Suppressor macrophage (primary cell): Measurements from ENCODE around the gene PTAR1.

Source experiments
- DNase-seq, 4 experiments: peaks; one replicate each; pipeline ENCODE4 v3.0.0-alpha.2; 2020 to 2022

PTAR1 gene

GRCh38 chr9:69750085-69750484 is 9.7 kb downstream of the PTAR1 start:
- no peak for DNase-seq

GRCh38 chr9:69748304-69748703 is 11.5 kb downstream of the PTAR1 start:
- DNase-seq, result no peak

- no peak for DNase-seq
Measured at GRCh38 chr9:69746859-69747560, 12.8 kb downstream of the PTAR1 start.

GRCh38 chr9:69745716-69746437 is 13.9 kb downstream of the PTAR1 start:
- peak; percentile 10 to 59 (median 36) for DNase-seq

GRCh38 chr9:69744688-69745380 is 15.0 kb downstream of the PTAR1 start:
- no peak for DNase-seq

GRCh38 chr9:69743930-69744329 is 15.9 kb downstream of the PTAR1 start:
- DNase-seq, result no peak

GRCh38 chr9:69740872-69741505 is 18.8 kb downstream of the PTAR1 start:
- no peak for DNase-seq

- DNase-seq, result no peak
Measured at GRCh38 chr9:69731348-69731747, 28.5 kb downstream of the PTAR1 start.

GRCh38 chr9:69719983-69720382 is 39.8 kb downstream of the PTAR1 start:
- DNase-seq, result no peak

GRCh38 chr9:69719367-69719766 is 40.4 kb downstream of the PTAR1 start:
- no peak for DNase-seq

GRCh38 chr9:69718218-69718617 is 41.6 kb downstream of the PTAR1 start:
- no peak for DNase-seq

GRCh38 chr9:69715825-69716224 is 44.0 kb downstream of the PTAR1 start:
- DNase-seq, result no peak

- no peak for DNase-seq
Measured at GRCh38 chr9:69715096-69715495, 44.7 kb downstream of the PTAR1 start.

GRCh38 chr9:69697475-69697874 is 62.3 kb downstream of the PTAR1 start:
- DNase-seq, result no peak

- no peak for DNase-seq
Measured at GRCh38 chr9:69696802-69697201, 63.0 kb downstream of the PTAR1 start.

GRCh38 chr9:69689991-69690538 is 69.7 kb downstream of the PTAR1 start:
- no peak for DNase-seq

- no peak for DNase-seq
Measured at GRCh38 chr9:69683927-69684326, 75.9 kb downstream of the PTAR1 start.

- DNase-seq, result no peak
Measured at GRCh38 chr9:69678843-69679538, 80.8 kb downstream of the PTAR1 start.

GRCh38 chr9:69677931-69678330 is 81.9 kb downstream of the PTAR1 start:
- DNase-seq, result no peak

- DNase-seq, result no peak
Measured at GRCh38 chr9:69675563-69675962, 84.2 kb downstream of the PTAR1 start.

GRCh38 chr9:69674716-69675438 is 84.9 kb downstream of the PTAR1 start:
- no peak for DNase-seq
